SHP77 (cell line): Measurements from ENCODE around the gene FAM174C.

Experiments
- DNase-seq, 2 experiments: peaks; one replicate each; lab custom pipeline; 2025; lab: John Stamatoyannopoulos, UW

Gene FAM174C

GRCh38 chr19:1261798-1262622, 13.3 kb upstream of the FAM174C start:
- no peak for DNase-seq

GRCh38 chr19:1262623-1263123, 12.7 kb upstream of the FAM174C start:
- no peak for DNase-seq

- DNase-seq: no peak
These were observed 12.1 kb upstream of the FAM174C start for GRCh38 chr19:1263188-1263587.

GRCh38 chr19:1264801-1265614, 10.3 kb upstream of the FAM174C start:
- no peak for DNase-seq

- no peak for DNase-seq
These were observed 9.7 kb upstream of the FAM174C start for GRCh38 chr19:1265615-1266128.

GRCh38 chr19:1266129-1266915, 9.0 kb upstream of the FAM174C start:
- DNase-seq: peak; percentile 48 to 67

- no peak for DNase-seq
These were observed 8.3 kb upstream of the FAM174C start for GRCh38 chr19:1266916-1267476.

- peak in 1 of 2 experiments; percentile 19 for DNase-seq
These were observed 7.7 kb upstream of the FAM174C start for GRCh38 chr19:1267477-1268225.

- no peak for DNase-seq
These were observed 6.9 kb upstream of the FAM174C start for GRCh38 chr19:1268226-1269064.

GRCh38 chr19:1269065-1269477, 6.3 kb upstream of the FAM174C start, which contains the start of gene CIRBP:
Gene CIRBP (plus strand): TSS chr19:1269332. CDS start chr19:1270934, 1,602 bp downstream.
- peak; percentile 92 to 98 for DNase-seq

GRCh38 chr19:1269478-1270212, 5.7 kb upstream of the FAM174C start:
- peak; percentile 59 to 75 for DNase-seq

- no peak for DNase-seq
These were observed 5.0 kb upstream of the FAM174C start for GRCh38 chr19:1270213-1270853.

- no peak for DNase-seq
These were observed 4.3 kb upstream of the FAM174C start for GRCh38 chr19:1270854-1271527.

- DNase-seq: no peak
These were observed 3.6 kb upstream of the FAM174C start for GRCh38 chr19:1271528-1272422.

GRCh38 chr19:1272423-1273262, 2.7 kb upstream of the FAM174C start:
- no peak for DNase-seq
